Osteocyte (in vitro differentiated cells): Measurements from ENCODE around the gene MBIP. TPM values are rescaled to one million over a fixed set of nuclear protein-coding genes. Genes with fewer than 3 reads are reported as not detected.
A peak's percentile ranks its signal among the peaks of the same experiment; 100 is the strongest.

Source experiments
- DNase-seq: peaks from one replicate; pipeline ENCODE4 v3.0.0; 2021; ENCODE audit warnings: mixed read lengths; ENCODE audit not compliant: unreplicated experiment; ENCODE audit errors: extremely low spot score
- H3K27ac Mint-ChIP-seq: one replicate; pipeline ENCODE4 v1.8.0; 2021; ENCODE audit warnings: mild to moderate bottlenecking, mixed read lengths; ENCODE audit not compliant: unreplicated experiment
- H3K27me3 Mint-ChIP-seq: one replicate; pipeline ENCODE4 v1.8.0; 2021; ENCODE audit warnings: mixed read lengths; ENCODE audit not compliant: unreplicated experiment
- H3K36me3 Mint-ChIP-seq: one replicate; pipeline ENCODE4 v1.8.0; 2021; ENCODE audit warnings: mixed read lengths; ENCODE audit not compliant: unreplicated experiment
- H3K4me1 Mint-ChIP-seq: one replicate; pipeline ENCODE4 v1.8.0; 2021; ENCODE audit warnings: mixed read lengths; ENCODE audit not compliant: unreplicated experiment
- H3K4me3 Mint-ChIP-seq: one replicate; pipeline ENCODE4 v1.8.0; 2021; ENCODE audit warnings: mild to moderate bottlenecking, moderate library complexity, mixed read lengths; ENCODE audit not compliant: unreplicated experiment
- H3K9me3 Mint-ChIP-seq: one replicate; pipeline ENCODE4 v1.8.0; 2021; ENCODE audit warnings: mixed read lengths; ENCODE audit not compliant: unreplicated experiment
- CTCF ChIP-seq: fragments of 200-600 bp; sonication (generic); IDR thresholded peaks from 2 replicates; pipeline ENCODE4 v1.5.0; 2021; ENCODE audit warnings: antibody characterized with exemption, mild to moderate bottlenecking, moderate library complexity
- total RNA-seq: library from RNA; stranded (reverse); gene quantifications from 2 replicates; pipeline ENCODE4 v1.2.1, GENCODE V29; 2021

The MBIP gene
- total RNA-seq, 1 donor from 2014 or later = 26.2 TPM

DNA sequence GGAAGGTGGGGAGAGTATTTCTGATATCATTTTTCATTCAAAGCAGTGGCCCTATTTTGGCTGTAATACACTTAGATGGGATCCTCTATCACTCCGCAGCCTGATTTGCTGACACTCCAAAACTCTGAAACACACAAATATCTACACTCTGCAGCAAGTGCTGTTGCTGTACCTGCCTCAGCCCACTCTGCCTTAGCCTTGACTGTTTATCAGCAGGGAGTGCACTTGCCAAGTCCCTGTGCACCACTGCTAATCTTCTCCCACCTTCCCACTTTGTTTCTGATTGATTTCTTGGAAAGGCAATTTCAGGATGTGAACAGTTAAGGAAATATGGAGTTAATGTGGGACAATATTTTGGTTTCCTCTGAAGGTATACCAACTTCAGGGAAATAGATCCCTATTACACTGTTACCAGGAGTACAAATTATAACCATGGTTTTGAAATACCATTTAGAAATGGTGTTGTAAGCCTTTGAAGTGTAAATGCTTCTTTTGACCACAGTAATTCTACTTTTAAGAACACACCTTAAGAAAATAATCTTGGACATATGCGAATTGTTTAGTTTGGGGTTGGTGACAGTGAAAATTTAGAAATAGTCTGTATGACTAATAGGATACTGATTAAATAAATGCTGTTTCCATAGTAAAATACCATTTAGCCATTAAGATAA, 59.3 kb downstream of the MBIP start:
- peaks cover 37% of the 10 kb centered on the region for H3K27me3 Mint-ChIP-seq
- H3K4me3 Mint-ChIP-seq = no peak overlapping the region
- no peak for TF ChIP-seq CTCF
- H3K36me3 Mint-ChIP-seq = no peaks in the 10 kb centered on the region
- no peaks in the 10 kb centered on the region for H3K4me1 Mint-ChIP-seq
- H3K9me3 Mint-ChIP-seq = no peaks in the 10 kb centered on the region
- no peak for DNase-seq
- H3K27ac Mint-ChIP-seq = no peak overlapping the region

GRCh38 chr14:36258241-36258640, 62.2 kb downstream of the MBIP start:
- H3K36me3 Mint-ChIP-seq = no peaks in the 10 kb centered on the region
- TF ChIP-seq CTCF = no peak
- no peaks in the 10 kb centered on the region for H3K4me1 Mint-ChIP-seq
- H3K27me3 Mint-ChIP-seq = peaks cover 38% of the 10 kb centered on the region
- no peak overlapping the region for H3K27ac Mint-ChIP-seq
- H3K9me3 Mint-ChIP-seq = no peaks in the 10 kb centered on the region
- no peak for DNase-seq
- H3K4me3 Mint-ChIP-seq = no peak overlapping the region

- no peak for DNase-seq
- TF ChIP-seq CTCF = no peak
- Mint-ChIP-seq H3K4me1 (no peaks in the 10 kb centered on the region), H3K4me3 (no peak overlapping the region), H3K27ac (no peak overlapping the region), H3K27me3 (peaks cover 36% of the 10 kb centered on the region), H3K9me3 (no peaks in the 10 kb centered on the region), H3K36me3 (no peaks in the 10 kb centered on the region)
These were observed 64.2 kb downstream of the MBIP start for GRCh38 chr14:36256126-36256801.

DNA sequence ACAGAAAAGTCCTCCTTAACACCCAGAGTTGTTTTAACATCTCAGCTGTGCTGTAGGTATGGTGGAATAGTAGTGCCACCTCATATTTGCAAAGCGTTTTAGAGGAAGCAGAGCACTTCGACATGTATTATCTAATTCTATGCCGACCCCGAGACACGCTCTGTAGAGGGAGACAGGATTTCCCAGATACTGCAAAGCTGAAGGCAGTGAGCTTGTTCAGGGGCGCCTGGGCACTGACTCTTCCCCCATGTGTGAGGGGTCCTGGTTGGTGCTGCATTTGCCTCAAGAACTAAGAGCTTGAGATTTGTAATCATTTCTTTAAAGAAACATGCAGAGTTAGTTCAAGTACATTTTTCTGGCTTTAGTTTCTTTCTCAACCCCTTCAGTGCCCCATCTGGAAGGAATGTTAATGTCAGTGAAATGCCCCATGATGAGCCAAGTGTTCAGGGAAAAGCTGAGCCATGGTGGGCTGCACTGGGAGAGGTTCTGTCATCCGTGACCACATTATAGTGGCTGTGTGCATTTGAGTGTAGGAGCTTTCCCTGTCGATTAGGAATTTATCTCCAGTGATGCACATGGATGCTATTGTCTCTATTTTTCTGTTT, 66.3 kb downstream of the MBIP start:
- DNase-seq = no peak
- H3K4me1 Mint-ChIP-seq = no peaks in the 10 kb centered on the region
- peak; percentile 21 for TF ChIP-seq CTCF
- H3K4me3 Mint-ChIP-seq = no peak overlapping the region
- H3K27ac Mint-ChIP-seq = no peak overlapping the region
- H3K27me3 Mint-ChIP-seq = peaks cover 30% of the 10 kb centered on the region
- H3K36me3 Mint-ChIP-seq = no peaks in the 10 kb centered on the region
- H3K9me3 Mint-ChIP-seq = no peaks in the 10 kb centered on the region

Other genes with a start within 250 kb of the MBIP start
- not detected in 2 replicates for gene PTCSC3, start 143.9 kb downstream of the MBIP start, total RNA-seq
- gene NKX2-1, start 199.6 kb upstream of the MBIP start, total RNA-seq = not detected in 2 replicates